ENCODE measurements around the gene MTCL3.

The MTCL3 gene

DNA sequence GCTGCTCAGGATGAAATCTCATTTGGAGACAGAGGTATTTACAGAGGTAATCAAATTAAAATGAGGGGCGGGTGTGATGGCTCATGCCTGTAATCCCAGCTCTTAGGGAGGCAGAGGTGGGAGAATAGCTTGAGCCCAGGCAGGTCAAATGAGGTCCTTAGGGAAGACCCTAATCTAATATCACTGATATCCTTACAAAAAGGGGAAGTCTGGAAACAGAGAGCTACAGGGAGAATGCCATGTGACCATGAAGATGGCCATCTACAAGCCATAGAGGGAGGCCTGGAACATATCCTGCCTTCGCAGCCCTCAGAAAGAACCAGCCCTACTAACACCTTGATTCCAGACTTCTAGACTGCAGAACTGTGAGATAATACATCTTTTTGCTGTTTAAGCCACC is 8.3 kb downstream of the MTCL3 start:
- TF ChIP-seq, protein P1, sequence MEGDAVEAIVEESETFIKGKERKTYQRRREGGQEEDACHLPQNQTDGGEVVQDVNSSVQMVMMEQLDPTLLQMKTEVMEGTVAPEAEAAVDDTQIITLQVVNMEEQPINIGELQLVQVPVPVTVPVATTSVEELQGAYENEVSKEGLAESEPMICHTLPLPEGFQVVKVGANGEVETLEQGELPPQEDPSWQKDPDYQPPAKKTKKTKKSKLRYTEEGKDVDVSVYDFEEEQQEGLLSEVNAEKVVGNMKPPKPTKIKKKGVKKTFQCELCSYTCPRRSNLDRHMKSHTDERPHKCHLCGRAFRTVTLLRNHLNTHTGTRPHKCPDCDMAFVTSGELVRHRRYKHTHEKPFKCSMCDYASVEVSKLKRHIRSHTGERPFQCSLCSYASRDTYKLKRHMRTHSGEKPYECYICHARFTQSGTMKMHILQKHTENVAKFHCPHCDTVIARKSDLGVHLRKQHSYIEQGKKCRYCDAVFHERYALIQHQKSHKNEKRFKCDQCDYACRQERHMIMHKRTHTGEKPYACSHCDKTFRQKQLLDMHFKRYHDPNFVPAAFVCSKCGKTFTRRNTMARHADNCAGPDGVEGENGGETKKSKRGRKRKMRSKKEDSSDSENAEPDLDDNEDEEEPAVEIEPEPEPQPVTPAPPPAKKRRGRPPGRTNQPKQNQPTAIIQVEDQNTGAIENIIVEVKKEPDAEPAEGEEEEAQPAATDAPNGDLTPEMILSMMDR (IDR thresholded peaks at IDR 0.05): no peak
- H3K27ac Mint-ChIP-seq (ENCODE audit: unreplicated experiment): no peak overlapping the region
- H3K4me3 Mint-ChIP-seq (ENCODE audit: unreplicated experiment): no peak overlapping the region
- no peak for DNase-seq (ENCODE audit: low spot score)
- peaks cover 7% of the 10 kb centered on the region for H3K4me1 Mint-ChIP-seq (ENCODE audit: low read depth)
- H3K27me3 Mint-ChIP-seq (ENCODE audit: low read depth): peaks cover 14% of the 10 kb centered on the region
- H3K36me3 Mint-ChIP-seq (ENCODE audit: low read depth): peaks cover 6% of the 10 kb centered on the region
- peaks cover 6% of the 10 kb centered on the region for H3K9me3 Mint-ChIP-seq (ENCODE audit: low read depth)

DNA sequence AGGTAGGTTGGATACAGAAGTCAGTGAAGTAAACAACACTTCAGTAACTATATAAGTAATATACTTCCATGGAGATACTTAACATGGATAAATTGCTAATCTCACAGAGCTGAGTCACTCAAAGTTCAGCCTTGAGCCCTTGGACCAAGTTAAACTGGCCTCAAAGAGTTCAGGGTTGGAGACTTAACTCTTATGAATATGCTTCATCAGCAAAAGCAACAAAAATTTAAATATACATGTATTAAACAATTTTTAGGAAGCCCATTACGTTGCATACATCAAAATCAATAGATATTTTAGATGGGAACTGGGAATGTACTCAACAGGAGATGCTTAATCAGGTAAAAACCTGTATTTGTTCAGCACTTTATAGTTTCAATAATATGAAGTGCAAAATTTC is 12.2 kb downstream of the MTCL3 start:
- Mint-ChIP-seq H3K9me3 (ENCODE audit: low read depth) (peaks cover 6% of the 10 kb centered on the region), H3K4me3 (ENCODE audit: unreplicated experiment) (no peak overlapping the region), H3K27me3 (ENCODE audit: low read depth) (no peaks in the 10 kb centered on the region), H3K4me1 (ENCODE audit: low read depth) (no peaks in the 10 kb centered on the region), H3K27ac (ENCODE audit: unreplicated experiment) (no peak overlapping the region), H3K36me3 (ENCODE audit: low read depth) (peaks cover 4% of the 10 kb centered on the region)
- TF ChIP-seq, protein P1 (IDR thresholded peaks at IDR 0.05): no peak
- DNase-seq (ENCODE audit: low spot score): no peak

DNA sequence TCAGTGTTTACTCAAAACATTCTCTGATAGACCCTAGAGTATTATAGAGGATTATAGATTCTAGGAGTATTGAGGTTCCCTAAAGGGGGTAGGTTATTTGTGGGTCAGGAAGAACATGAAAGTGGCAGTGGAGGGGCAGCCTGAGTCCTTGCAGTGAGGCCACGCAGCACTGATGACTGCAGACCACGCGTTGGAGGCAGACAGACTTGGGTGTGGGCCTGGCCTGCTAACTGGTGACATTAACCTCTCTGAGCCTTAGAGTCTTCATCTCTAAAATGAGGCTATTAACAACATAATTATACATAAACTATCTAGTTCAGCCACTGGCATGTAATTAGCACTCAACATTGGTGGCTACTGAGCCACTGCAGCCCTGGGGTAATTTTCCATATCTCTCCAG is 16.1 kb downstream of the MTCL3 start:
- no peaks in the 10 kb centered on the region for H3K27me3 Mint-ChIP-seq (ENCODE audit: low read depth)
- no peak for DNase-seq (ENCODE audit: low spot score)
- no peak overlapping the region for H3K27ac Mint-ChIP-seq (ENCODE audit: unreplicated experiment)
- TF ChIP-seq, protein P1 (IDR thresholded peaks at IDR 0.05): no peak
- H3K9me3 Mint-ChIP-seq (ENCODE audit: low read depth): no peaks in the 10 kb centered on the region
- H3K4me1 Mint-ChIP-seq (ENCODE audit: low read depth): no peaks in the 10 kb centered on the region
- H3K36me3 Mint-ChIP-seq (ENCODE audit: low read depth): no peaks in the 10 kb centered on the region
- no peak overlapping the region for H3K4me3 Mint-ChIP-seq (ENCODE audit: unreplicated experiment)

DNA sequence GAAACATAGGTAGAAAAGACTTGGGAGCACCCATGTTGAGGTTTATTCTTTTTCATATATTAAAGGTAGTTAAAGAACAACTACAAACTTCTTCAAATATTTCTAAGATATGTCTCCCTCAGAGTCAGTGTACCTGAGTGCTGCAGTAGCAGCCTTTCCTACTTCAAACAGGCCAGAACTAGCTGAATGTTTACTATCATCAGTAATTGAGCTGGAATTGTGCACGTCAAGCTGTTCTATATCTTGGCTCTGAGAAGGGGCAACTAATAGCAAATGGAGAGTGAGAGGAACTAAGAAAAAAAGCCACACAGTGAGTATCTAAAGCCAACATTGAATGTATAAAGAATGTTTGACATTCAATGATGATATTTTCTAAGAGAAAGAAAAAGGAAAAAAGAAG is 21.7 kb downstream of the MTCL3 start:
- no peaks in the 10 kb centered on the region for H3K9me3 Mint-ChIP-seq (ENCODE audit: low read depth)
- H3K4me1 Mint-ChIP-seq (ENCODE audit: low read depth): no peaks in the 10 kb centered on the region
- H3K36me3 Mint-ChIP-seq (ENCODE audit: low read depth): no peaks in the 10 kb centered on the region
- H3K27me3 Mint-ChIP-seq (ENCODE audit: low read depth): no peaks in the 10 kb centered on the region
- no peak for DNase-seq (ENCODE audit: low spot score)
- H3K27ac Mint-ChIP-seq (ENCODE audit: unreplicated experiment): no peak overlapping the region
- TF ChIP-seq, protein P1 (IDR thresholded peaks at IDR 0.05): no peak
- H3K4me3 Mint-ChIP-seq (ENCODE audit: unreplicated experiment): no peak overlapping the region

DNA sequence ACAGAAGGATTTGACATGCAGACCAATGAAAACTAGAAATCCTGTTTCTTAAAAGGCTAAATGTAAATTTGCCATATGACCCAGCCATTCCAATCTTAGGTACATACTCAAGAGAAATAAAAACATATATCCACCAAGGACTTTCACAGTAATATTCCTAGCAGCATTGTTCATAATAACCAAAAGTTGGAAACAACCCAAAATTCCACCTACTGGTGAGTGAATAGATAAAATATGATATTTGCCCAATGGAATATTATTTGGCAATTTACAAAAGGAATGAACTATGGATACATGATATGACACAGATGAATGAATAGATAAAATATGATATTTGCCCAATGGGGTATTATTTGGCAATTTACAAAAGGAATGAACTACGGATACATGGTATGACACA is 22.7 kb downstream of the MTCL3 start:
- no peaks in the 10 kb centered on the region for H3K9me3 Mint-ChIP-seq (ENCODE audit: low read depth)
- H3K36me3 Mint-ChIP-seq (ENCODE audit: low read depth): no peaks in the 10 kb centered on the region
- H3K4me1 Mint-ChIP-seq (ENCODE audit: low read depth): no peaks in the 10 kb centered on the region
- no peaks in the 10 kb centered on the region for H3K27me3 Mint-ChIP-seq (ENCODE audit: low read depth)
- TF ChIP-seq, protein P1 (IDR thresholded peaks at IDR 0.05): peak; percentile 25
- H3K4me3 Mint-ChIP-seq (ENCODE audit: unreplicated experiment): no peak overlapping the region
- no peak overlapping the region for H3K27ac Mint-ChIP-seq (ENCODE audit: unreplicated experiment)
- DNase-seq (ENCODE audit: low spot score): no peak
